WTC11 (cell line): ENCODE measurements around the gene NWD2. TPM values are rescaled to one million over a fixed set of nuclear protein-coding genes. Genes with fewer than 3 reads are reported as not detected.

ENCODE experiments used
- ATAC-seq: fragments of 200-7000 bp; cut with Tn5 transposase; 2 replicates; pipeline ENCODE4 v1.10.0; 2021; ENCODE audit warnings: mild to moderate bottlenecking, moderate library complexity
- CTCF ChIA-PET: fragments of 300-600 bp; sonication (Branson Sonifier 250); formaldehyde crosslinking; loops from one replicate; lab custom pipeline; 2021; ENCODE audit warnings: antibody characterized with exemption; lab: Charles Lee
- POLR2A ChIA-PET: fragments of 350-600 bp; sonication (Branson Sonifier 250); formaldehyde crosslinking; loops from one replicate; lab custom pipeline; 2021; ENCODE audit warnings: antibody characterized with exemption; lab: Charles Lee
- DNase-seq: peaks from one replicate; pipeline ENCODE4 v3.0.0; 2021; ENCODE audit warnings: low spot score
- H3K27ac Mint-ChIP-seq: 2 replicates; pipeline ENCODE4 v1.8.0; 2021; ENCODE audit warnings: mixed read lengths
- H3K27me3 Mint-ChIP-seq: 2 replicates; pipeline ENCODE4 v1.8.0; 2021; ENCODE audit warnings: low read depth, mild to moderate bottlenecking, moderate library complexity, mixed read lengths
- H3K36me3 Mint-ChIP-seq: 2 replicates; pipeline ENCODE4 v1.8.0; 2021; ENCODE audit warnings: mixed read lengths
- H3K4me1 Mint-ChIP-seq: 2 replicates; pipeline ENCODE4 v1.8.0; 2022; ENCODE audit warnings: mixed read lengths
- H3K4me3 Mint-ChIP-seq: 2 replicates; pipeline ENCODE4 v1.8.0; 2021; ENCODE audit warnings: mild to moderate bottlenecking, moderate library complexity, mixed read lengths
- H3K9me3 Mint-ChIP-seq: 2 replicates; pipeline ENCODE4 v1.8.0; 2021; ENCODE audit warnings: mixed read lengths
- AFF4 ChIP-seq: sonication (generic); formaldehyde crosslinking; IDR thresholded peaks from 2 replicates; pipeline ENCODE4 v1.8.1; 2023; ENCODE audit warnings: mild to moderate bottlenecking, missing genetic modification reagents, borderline replicate concordance
- ARID4B ChIP-seq: sonication (generic); formaldehyde crosslinking; IDR thresholded peaks from 2 replicates; pipeline ENCODE4 v1.8.0; 2023; ENCODE audit warnings: missing genetic modification reagents, mild to moderate bottlenecking, borderline replicate concordance
- ATF2 ChIP-seq: sonication (generic); formaldehyde crosslinking; IDR thresholded peaks from 2 replicates; pipeline ENCODE4 v1.8.1; 2022; ENCODE audit warnings: low read depth, missing genetic modification reagents, borderline replicate concordance
- E2F1 ChIP-seq: sonication (generic); formaldehyde crosslinking; IDR thresholded peaks from 2 replicates; pipeline ENCODE4 v1.8.0; 2022; ENCODE audit warnings: mild to moderate bottlenecking, missing genetic modification reagents
- FOXP4 ChIP-seq: sonication (generic); formaldehyde crosslinking; IDR thresholded peaks from 2 replicates; pipeline ENCODE4 v1.8.0; 2022; ENCODE audit warnings: mild to moderate bottlenecking, missing genetic modification reagents
- NFATC4 ChIP-seq: fragments of 250-450 bp; sonication (Bioruptor Pico); IDR thresholded peaks from 2 replicates; pipeline ENCODE4 v1.9.0; 2021; ENCODE audit warnings: mild to moderate bottlenecking
- OVOL2 ChIP-seq: fragments of 250-450 bp; sonication (Bioruptor Pico); IDR thresholded peaks from 2 replicates; pipeline ENCODE4 v1.9.0; 2021; ENCODE audit warnings: mild to moderate bottlenecking, borderline replicate concordance
- PRDM15 ChIP-seq: sonication (generic); formaldehyde crosslinking; IDR thresholded peaks from 2 replicates; pipeline ENCODE4 v1.8.0; 2022; ENCODE audit warnings: missing genetic modification reagents
- RELA ChIP-seq: sonication (generic); formaldehyde crosslinking; IDR thresholded peaks from 2 replicates; pipeline ENCODE4 v1.8.1; 2022; ENCODE audit warnings: missing genetic modification reagents, mild to moderate bottlenecking, borderline replicate concordance
- ZNF281 ChIP-seq: sonication (generic); formaldehyde crosslinking; IDR thresholded peaks from 2 replicates; pipeline ENCODE4 v1.8.0; 2023; ENCODE audit warnings: mild to moderate bottlenecking, missing genetic modification reagents
- ZNF317 ChIP-seq: sonication (generic); formaldehyde crosslinking; IDR thresholded peaks from 2 replicates; pipeline ENCODE4 v1.8.1; 2023; ENCODE audit warnings: low read depth, mild to moderate bottlenecking, moderate library complexity, missing genetic modification reagents, borderline replicate concordance
- ZNF425 ChIP-seq: fragments of 250-450 bp; sonication (Bioruptor Pico); conservative IDR thresholded peaks from 2 replicates; pipeline ENCODE4 v1.9.0; 2021; ENCODE audit warnings: mild to moderate bottlenecking
- total RNA-seq: library from RNA; stranded (reverse); gene quantifications from 3 replicates; pipeline ENCODE4 v1.2.3, GENCODE V29; 2021

Gene NWD2
- total RNA-seq, 1 experiment from 2014 or later: 0.07 TPM

- Mint-ChIP-seq H3K27me3 (no peaks in the 10 kb centered on the region; the same call in 1 of the 2 replicates), H3K9me3 (peaks cover 4% of the 10 kb centered on the region; the same call in 1 of the 2 replicates), H3K4me3 (no peak overlapping the region), H3K27ac (no peak overlapping the region), H3K4me1 (no peaks in the 10 kb centered on the region), H3K36me3 (no peaks in the 10 kb centered on the region)
- no peak for DNase-seq
- ATAC-seq: no peak
- POLR2A ChIA-PET: no interaction called here
- CTCF ChIA-PET: no interaction called here
- TF ChIP-seq OVOL2 (CRISPR knock-in tag): no peak
- TF ChIP-seq AFF4 (CRISPR knock-in tag): no peak
- TF ChIP-seq E2F1: no peak
- no peak for TF ChIP-seq ZNF281 (CRISPR knock-in tag)
- TF ChIP-seq ZNF425: no peak
- TF ChIP-seq PRDM15 (CRISPR knock-in tag): no peak
- TF ChIP-seq NFATC4 (CRISPR knock-in tag): no peak
- no peak for TF ChIP-seq RELA
- TF ChIP-seq ZNF317 (CRISPR knock-in tag): no peak
- no peak for TF ChIP-seq ATF2 (CRISPR knock-in tag)
- TF ChIP-seq FOXP4 (CRISPR knock-in tag): no peak
- no peak for TF ChIP-seq ARID4B (CRISPR knock-in tag)
Measured at GRCh38 chr4:37258221-37258620, 13.7 kb downstream of the NWD2 start.
